K562 (cell line): Measurements from ENCODE around the gene AGRN. TPM values are rescaled to one million over a fixed set of nuclear protein-coding genes. Genes with fewer than 3 reads are reported as not detected.

Experiments
- DIDO1 ChIP-seq: fragments of 450-650 bp; IDR thresholded peaks from 2 replicates; pipeline ENCODE4 v1.6.1; 2016; ENCODE audit warnings: low read depth, missing biosample characterization, missing genetic modification characterization
- ETS1 ChIP-seq: conservative IDR thresholded peaks from 2 replicates; pipeline ENCODE4 v1.6.1; 2011; ENCODE audit warnings: low read depth, mild to moderate bottlenecking, low read length; ENCODE audit not compliant: control insufficient read depth
- FOS ChIP-seq: IDR thresholded peaks from 3 replicates; pipeline ENCODE4 v1.6.1; 2011; ENCODE audit not compliant: insufficient read length; ENCODE audit errors: extremely low read depth
- HDAC2 ChIP-seq: fragments of 450-650 bp; IDR thresholded peaks from 2 replicates; pipeline ENCODE4 v1.6.1; 2016; ENCODE audit warnings: mild to moderate bottlenecking
- IRF1 ChIP-seq: sonication (generic); formaldehyde crosslinking; IDR thresholded peaks from 2 replicates; pipeline ENCODE4 v1.8.0; 2022; ENCODE audit warnings: missing genetic modification reagents, mild to moderate bottlenecking, borderline replicate concordance
- KLF13 ChIP-seq: fragments of 450-650 bp; IDR thresholded peaks from 2 replicates; pipeline ENCODE4 v1.6.1; 2016; ENCODE audit warnings: missing genetic modification characterization, low read depth, mild to moderate bottlenecking, missing compliant biosample characterization, moderate library complexity, borderline replicate concordance
- KLF16 ChIP-seq: IDR thresholded peaks from 2 replicates; pipeline ENCODE4 v1.6.1; 2016; ENCODE audit warnings: antibody characterized with exemption
- LEF1 ChIP-seq: fragments of 450-650 bp; IDR thresholded peaks from 2 replicates; pipeline ENCODE4 v1.6.1; 2016; ENCODE audit warnings: mild to moderate bottlenecking
- MYBL2 ChIP-seq, 2 experiments: fragments of 450-650 bp in 1 of 2; sonication (generic) in 1 of 2; formaldehyde crosslinking in 1 of 2; IDR thresholded peaks; 2 replicates each; pipeline versions ENCODE4 v1.6.1 to v1.8.1; 2017 to 2022; ENCODE audit warnings: borderline replicate concordance in 1 of 2, inconsistent platforms in 1 of 2, low read depth in 1 of 2, mild to moderate bottlenecking in 1 of 2, missing genetic modification reagents in 1 of 2, moderate library complexity in 1 of 2
- NCOA1 ChIP-seq: fragments of 450-650 bp; IDR thresholded peaks from 2 replicates; pipeline ENCODE4 v1.6.1; 2016; ENCODE audit warnings: low read depth
- NKRF ChIP-seq: fragments of 450-650 bp; IDR thresholded peaks from 2 replicates; pipeline ENCODE4 v1.6.1; 2016; ENCODE audit warnings: borderline replicate concordance
- NR2C1 ChIP-seq, 2 experiments: fragments of 450-650 bp; IDR thresholded peaks; 2 replicates each; pipeline ENCODE4 v1.6.1; 2017; ENCODE audit warnings: mild to moderate bottlenecking in 2 of 2, antibody characterized with exemption in 1 of 2, inconsistent platforms in 1 of 2, missing compliant biosample characterization in 1 of 2, missing genetic modification characterization in 1 of 2
- PML ChIP-seq: IDR thresholded peaks from 2 replicates; pipeline ENCODE4 v1.6.1; 2012; ENCODE audit warnings: low read length, inconsistent platforms
- RBM14 ChIP-seq: fragments of 200-400 bp; formaldehyde crosslinking; IDR thresholded peaks from 2 replicates; pipeline ENCODE4 v1.6.1; 2018; ENCODE audit warnings: low read depth, mild to moderate bottlenecking, low read length, moderate library complexity, borderline replicate concordance; ENCODE audit not compliant: insufficient read depth
- RCOR1 ChIP-seq, 2 experiments: IDR thresholded peaks; 2 replicates each; pipeline ENCODE4 v1.6.1; 2012; ENCODE audit warnings: low read depth in 2 of 2, low read length in 2 of 2, borderline replicate concordance in 1 of 2, improper control_type of control experiment in 1 of 2
- RFX5 ChIP-seq: IDR thresholded peaks from 2 replicates; pipeline ENCODE4 v1.6.1; 2011; ENCODE audit warnings: low read depth, mild to moderate bottlenecking, improper control_type of control experiment, low read length
- RHOXF2B ChIP-seq: fragments of 250-450 bp; sonication (Bioruptor Pico); conservative IDR thresholded peaks from 2 replicates; pipeline ENCODE4 v1.5.1; 2021
- SMAD1 ChIP-seq: fragments of 150-350 bp; IDR thresholded peaks from 2 replicates; pipeline ENCODE4 v1.6.1; 2014; ENCODE audit warnings: low read length, low read depth; ENCODE audit not compliant: partially characterized antibody
- SNIP1 ChIP-seq: fragments of 450-650 bp; IDR thresholded peaks from 2 replicates; pipeline ENCODE4 v1.7.1; 2017; ENCODE audit warnings: low read depth, mild to moderate bottlenecking
- ZFX ChIP-seq: sonication (generic); formaldehyde crosslinking; IDR thresholded peaks from 2 replicates; pipeline ENCODE4 v1.8.0; 2022; ENCODE audit warnings: mild to moderate bottlenecking, missing genetic modification reagents, moderate library complexity
- ZNF589 ChIP-seq: fragments of 200-800 bp; sonication (Bioruptor generic); IDR thresholded peaks from 2 replicates; pipeline ENCODE4 v1.6.1; 2016; ENCODE audit warnings: low read depth, missing genetic modification characterization, missing compliant biosample characterization
- polyA plus RNA-seq, 8 experiments: library from polyadenylated mRNA; depleted of rRNA in 4 of 8; stranded (reverse) in 5 of 8; unstranded in 3 of 8; fragments of >200 nt; fragmentation: Nextera tagmentation in 2 of 8; fragmentation: Illumina TruSeq in 1 of 8; extraction: Ambion mirVana in 2 of 8; extraction: Trizol in 1 of 8; gene quantifications; 2 replicates each; pipeline versions ENCODE4 v1.2.1 to v1.2.3, GENCODE V29; 2011 to 2014; ENCODE audit warnings: inconsistent platforms in 1 of 8, missing spikeins in 1 of 8
- total RNA-seq, 7 experiments: library from RNA; depleted of rRNA in 6 of 7; stranded (reverse); fragments of >200 nt in 6 of 7; fragmentation: Illumina TruSeq in 2 of 7; extraction: Trizol in 2 of 7; gene quantifications; 2 replicates each; pipeline versions ENCODE4 v1.2.1 to v1.2.3, GENCODE V29; 2011 to 2021; ENCODE audit warnings: low replicate concordance in 1 of 7
- TF ChIP-seq, protein P1 (sequence below): fragments of 250-450 bp; sonication (Bioruptor Pico); IDR thresholded peaks from 2 replicates; pipeline ENCODE4 v1.5.0; 2020; ENCODE audit warnings: mild to moderate bottlenecking, borderline replicate concordance

AGRN gene
- total and polyA plus RNA-seq, 9 of the 15 experiments (the other 6 are each of a cell fraction or from before 2014, with no cell fraction given) = 0.04 to 111 (median 18.1) TPM

- no peak for TF ChIP-seq ETS1
- TF ChIP-seq RHOXF2B = no peak
- TF ChIP-seq DIDO1 = no peak
- TF ChIP-seq IRF1 (CRISPR knock-in tag) = no peak
- TF ChIP-seq NCOA1 = no peak
- TF ChIP-seq NR2C1 (IDR thresholded peaks at IDR 0.05) = no peak
- no peak for TF ChIP-seq NR2C1 (tag; IDR thresholded peaks at IDR 0.05)
- TF ChIP-seq SMAD1 = no peak
- TF ChIP-seq LEF1 = 0 out of 2 replicates have a peak, but pooled peaks have one; percentile 27
- TF ChIP-seq, protein P1, sequence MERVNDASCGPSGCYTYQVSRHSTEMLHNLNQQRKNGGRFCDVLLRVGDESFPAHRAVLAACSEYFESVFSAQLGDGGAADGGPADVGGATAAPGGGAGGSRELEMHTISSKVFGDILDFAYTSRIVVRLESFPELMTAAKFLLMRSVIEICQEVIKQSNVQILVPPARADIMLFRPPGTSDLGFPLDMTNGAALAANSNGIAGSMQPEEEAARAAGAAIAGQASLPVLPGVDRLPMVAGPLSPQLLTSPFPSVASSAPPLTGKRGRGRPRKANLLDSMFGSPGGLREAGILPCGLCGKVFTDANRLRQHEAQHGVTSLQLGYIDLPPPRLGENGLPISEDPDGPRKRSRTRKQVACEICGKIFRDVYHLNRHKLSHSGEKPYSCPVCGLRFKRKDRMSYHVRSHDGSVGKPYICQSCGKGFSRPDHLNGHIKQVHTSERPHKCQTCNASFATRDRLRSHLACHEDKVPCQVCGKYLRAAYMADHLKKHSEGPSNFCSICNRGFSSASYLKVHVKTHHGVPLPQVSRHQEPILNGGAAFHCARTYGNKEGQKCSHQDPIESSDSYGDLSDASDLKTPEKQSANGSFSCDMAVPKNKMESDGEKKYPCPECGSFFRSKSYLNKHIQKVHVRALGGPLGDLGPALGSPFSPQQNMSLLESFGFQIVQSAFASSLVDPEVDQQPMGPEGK (CRISPR knock-in tag) = no peak
- TF ChIP-seq PML = no peak
- no peak for TF ChIP-seq RBM14
- no peak for TF ChIP-seq SNIP1
- TF ChIP-seq ZFX = peak; percentile 87
- TF ChIP-seq KLF13 = no peak
- TF ChIP-seq KLF16 = no peak
- TF ChIP-seq HDAC2 = no peak
- no peak for TF ChIP-seq ZNF589 (CRISPR knock-in tag)
- no peak for TF ChIP-seq FOS
- TF ChIP-seq RFX5 = no peak
- no peak for TF ChIP-seq RCOR1 (IDR thresholded peaks at IDR 0.05; ENCODE audit: borderline replicate concordance in 1 of 2, low read depth in 2 of 2, low read length in 2 of 2)
- no peak for TF ChIP-seq NKRF
- TF ChIP-seq MYBL2 (IDR thresholded peaks at IDR 0.05; ENCODE audit: low read depth) = no peak
- no peak for TF ChIP-seq MYBL2 (CRISPR knock-in tag; IDR thresholded peaks at IDR 0.05; ENCODE audit: borderline replicate concordance)
Observed at GRCh38 chr1:1079408-1080121, 59.6 kb downstream of the AGRN start (continued).
